Measurements from ENCODE around the gene GPR37L1. TPM values are rescaled to one million over a fixed set of nuclear protein-coding genes. Genes with fewer than 3 reads are reported as not detected.

Gene GPR37L1
- total and polyA plus RNA-seq, 2 of the 8 experiments (the other 6 are each of a cell fraction or from before 2014, with no cell fraction given), result 0.13 to 0.23 TPM

GRCh38 chr1:202078241-202078640 is 44.5 kb upstream of the GPR37L1 start:
- no peak overlapping the region for H2AFZ ChIP-seq (ENCODE audit: low read length)
- H2BK12ac ChIP-seq (ENCODE audit: low read depth, low read length), result no peak overlapping the region
- no peak overlapping the region; the same call in 1 of the 2 replicates for H4K8ac ChIP-seq (ENCODE audit: extremely low read depth, insufficient read depth, low read length)
- no peaks in the 10 kb centered on the region for H3K27me3 ChIP-seq (replicated peaks in 1 of 4; ENCODE audit: control insufficient read depth in 3 of 4, extremely low read depth in 1 of 4, insufficient read depth in 3 of 4, low read length in 3 of 4)
- H4K20me1 ChIP-seq (replicated peaks in 1 of 2; ENCODE audit: control insufficient read depth in 1 of 2, insufficient read depth in 2 of 2, low read length in 2 of 2), result no peaks in the 10 kb centered on the region
- H3K23me2 ChIP-seq (ENCODE audit: low read depth, low read length), result no peaks in the 10 kb centered on the region
- H3K4me3 ChIP-seq (ENCODE audit: extremely low read depth in 1 of 4, insufficient read depth in 2 of 4, low read depth in 3 of 4, low read length in 4 of 4), result no peak overlapping the region
- peaks cover 0 to 7% (median 3%) of the 10 kb centered on the region in 4 experiments; a peak in 4 of 7 replicates for H3K4me1 ChIP-seq (replicated peaks in 1 of 4; ENCODE audit: control insufficient read depth in 3 of 4, insufficient read depth in 4 of 4, low read length in 3 of 4)
- no peak overlapping the region for H2BK5ac ChIP-seq (ENCODE audit: low read depth, low read length)
- H3K23ac ChIP-seq (ENCODE audit: insufficient read length), result no peak overlapping the region
- H3K9me3 ChIP-seq (ENCODE audit: insufficient read depth in 2 of 2, low read depth in 1 of 2, low read length in 1 of 2), result no peaks in the 10 kb centered on the region
- H4K91ac ChIP-seq (replicated peaks; ENCODE audit: insufficient read length, low read length), result no peak overlapping the region
- H3K79me1 ChIP-seq (ENCODE audit: low read depth, low read length), result no peaks in the 10 kb centered on the region
- no peak overlapping the region for H2BK15ac ChIP-seq (ENCODE audit: low read length)
- no peak overlapping the region for H3K14ac ChIP-seq (ENCODE audit: insufficient read length)
- H3K36me3 ChIP-seq (ENCODE audit: control insufficient read depth in 2 of 4, insufficient read depth in 4 of 4, low read length in 3 of 4), result no peaks in the 10 kb centered on the region
- H3K9ac ChIP-seq (replicated peaks in 1 of 4; ENCODE audit: extremely low read depth in 1 of 4, low read depth in 3 of 4, low read length in 3 of 4), result no peak overlapping the region
- no peaks in the 10 kb centered on the region for H3K79me2 ChIP-seq (ENCODE audit: control insufficient read depth in 1 of 2, insufficient read depth in 2 of 2, low read length in 2 of 2)
- no peak overlapping the region for H2AK5ac ChIP-seq (ENCODE audit: low read depth, low read length)
- no peak overlapping the region for H3K4me2 ChIP-seq (ENCODE audit: insufficient read depth in 1 of 2, low read depth in 2 of 2, low read length in 2 of 2)
- 89% methylated on average over 2 of the region's 3 CpGs; no CpG with 5 or more reads in 1 of the 2 experiments for WGBS, 2 experiments (ENCODE audit: extremely low coverage in 1 of 2, insufficient coverage in 1 of 2, insufficient read length in 1 of 2, insufficient replicate concordance in 2 of 2, low coverage in 1 of 2, low lambda C conversion rate in 2 of 2, missing lambda C conversion rate in 1 of 2)
- POLR2A ChIA-PET (ENCODE audit: partially characterized antibody), result no interaction called here
- H4K5ac ChIP-seq (ENCODE audit: insufficient read length, low read depth, low read length), result no peak overlapping the region
- DNase-seq (ENCODE audit: low read depth in 1 of 2, low spot score in 2 of 2) (no peak), FAIRE-seq (no peak)
- no peak overlapping the region for H2BK120ac ChIP-seq (replicated peaks; ENCODE audit: low read depth, low read length)
- no peak overlapping the region for H2BK20ac ChIP-seq (ENCODE audit: low read length)
- H3K27ac ChIP-seq (ENCODE audit: low read depth, low read length), result no peak overlapping the region
- CTCF ChIA-PET (ENCODE audit: partially characterized antibody), result interaction anchor here (1.3 to 1.8 kb wide), 3 partner anchors 10 to 78 kb away, joined by 3 to 6 read pairs (median 4); no protein-coding TSS in a partner anchor
- H3K56ac ChIP-seq (replicated peaks; ENCODE audit: insufficient read length, low read depth, low read length), result no peak overlapping the region
- H3K18ac ChIP-seq (ENCODE audit: extremely low read depth, low read length), result no peak overlapping the region
- no peak overlapping the region for H3K4ac ChIP-seq (replicated peaks; ENCODE audit: insufficient read length, low read depth, low read length)
- TF ChIP-seq ATF2 (IDR thresholded peaks at IDR 0.05; ENCODE audit: low read length) (no peak), SUZ12 (IDR thresholded peaks at IDR 0.05; ENCODE audit: low read length) (no peak), KDM4A (IDR thresholded peaks at IDR 0.05; ENCODE audit: low read depth, low read length, severe bottlenecking) (no peak), KDM5A (IDR thresholded peaks at IDR 0.05; ENCODE audit: low read length) (no peak), CEBPB (IDR thresholded peaks at IDR 0.05; ENCODE audit: low read depth, low read length) (no peak), TCF12 (IDR thresholded peaks at IDR 0.05; ENCODE audit: low read depth, low read length) (no peak), SP2 (IDR thresholded peaks at IDR 0.05; ENCODE audit: low read length) (no peak), BACH1 (IDR thresholded peaks at IDR 0.05; ENCODE audit: low read length) (no peak), KDM1A (IDR thresholded peaks at IDR 0.05; ENCODE audit: borderline replicate concordance, low read length) (no peak), EGR1 (IDR thresholded peaks at IDR 0.05; ENCODE audit: borderline replicate concordance, low read depth, low read length) (no peak), CBX8 (IDR thresholded peaks at IDR 0.05; ENCODE audit: borderline replicate concordance, low read depth, low read length) (no peak), JUND (IDR thresholded peaks at IDR 0.05; ENCODE audit: low read length) (no peak), CREB1 (IDR thresholded peaks at IDR 0.05) (no peak), BCL11A (IDR thresholded peaks at IDR 0.05; ENCODE audit: low read depth in 2 of 2, low read length in 2 of 2) (no peak)
